Stimulated activated CD8-positive, alpha-beta memory T cell treated with anti-CD3 and anti-CD28 coated beads, Interleukin-2, amount 100 ng/mL, for 1 hour (primary cell): ENCODE measurements around the gene ZDHHC11B.
"Not testable (repeated sequence)": the region's sequence is repeated elsewhere in the genome, so short reads cannot be mapped to it uniquely, and the experiment has no call there.

Source experiments
- DNase-seq, 2 donors: peaks; one replicate each; pipeline ENCODE4 v3.0.0-alpha.2; 2020; ENCODE audit warnings: low read depth in 2 of 2

The ZDHHC11B gene

DNA sequence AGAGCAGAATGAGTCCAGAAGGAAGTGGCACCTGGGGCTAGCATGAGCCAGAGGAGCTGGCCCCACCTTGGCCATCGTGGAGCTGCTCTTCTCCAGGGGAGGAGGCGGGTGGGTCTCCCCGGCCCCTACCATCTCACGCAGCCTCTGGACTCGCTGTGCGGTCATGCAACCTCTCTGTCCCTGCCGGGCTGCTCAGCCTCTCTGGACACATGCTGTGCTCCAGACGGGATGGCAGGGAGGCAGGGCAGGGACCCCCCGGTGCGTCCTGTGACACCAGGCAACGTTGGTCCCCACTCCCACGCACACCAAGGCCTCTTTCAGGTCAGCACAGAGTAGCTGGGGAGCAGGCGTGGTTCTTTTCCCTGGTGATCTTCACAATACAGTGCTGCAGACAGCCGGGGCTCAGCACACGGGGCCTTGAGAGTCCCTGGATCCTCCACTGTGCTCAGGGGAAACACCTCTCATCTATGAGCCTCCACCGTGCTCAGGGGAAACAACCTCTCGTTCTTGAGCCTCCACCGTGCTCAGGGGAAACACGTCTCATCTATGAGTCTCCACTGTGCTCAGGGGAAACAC, 30.9 kb downstream of the ZDHHC11B start:
- DNase-seq: not testable (repeated sequence)

DNA sequence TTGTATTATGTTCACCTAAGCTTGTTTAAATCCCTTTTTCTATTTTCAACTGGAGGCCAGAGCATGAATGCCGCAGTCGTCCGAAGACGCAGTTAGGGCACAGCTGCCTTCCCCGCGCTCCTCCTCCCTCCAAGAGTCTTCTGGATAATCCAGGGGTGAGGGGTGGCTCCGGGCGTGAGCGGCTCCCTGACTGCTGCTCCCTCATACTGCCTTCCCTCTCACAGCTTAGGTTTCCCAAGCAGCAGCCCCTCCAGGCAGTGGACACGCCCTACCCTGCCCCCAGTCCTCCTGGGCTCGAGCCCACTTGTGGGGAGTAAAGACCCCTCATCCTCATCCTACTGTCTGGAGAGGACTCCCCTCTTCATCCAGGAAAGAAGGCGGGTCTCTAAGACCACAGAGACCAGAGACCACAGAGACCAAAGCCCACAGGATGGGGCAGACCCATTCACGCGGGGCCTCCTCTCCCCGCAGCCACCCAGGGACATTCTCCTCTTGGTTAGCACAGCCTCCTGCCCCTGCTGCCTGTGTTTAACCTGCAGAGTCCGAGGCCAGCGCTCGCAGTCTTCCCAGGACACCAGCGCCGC, 31.9 kb downstream of the ZDHHC11B start:
- not testable (repeated sequence) for DNase-seq

DNA sequence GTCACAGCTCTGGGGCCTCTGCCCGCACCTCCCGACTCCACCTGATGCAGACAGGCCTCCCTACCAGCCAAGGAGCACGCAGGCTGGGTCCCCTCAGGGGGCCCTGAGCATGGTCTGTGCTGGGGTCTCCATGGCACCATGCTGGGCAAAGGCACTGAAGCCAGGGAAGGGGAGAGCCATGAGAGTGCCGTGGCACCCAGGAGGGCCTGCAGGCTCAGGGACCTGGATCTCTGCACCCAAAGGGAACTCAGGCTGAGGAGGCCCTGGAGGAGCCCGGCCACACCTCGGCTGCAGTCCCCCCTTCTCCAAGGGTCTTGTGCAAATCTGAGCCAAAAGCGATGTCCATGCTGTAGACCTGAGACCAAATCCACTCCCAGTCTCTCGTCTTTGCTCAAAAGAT, 32.5 kb downstream of the ZDHHC11B start:
- not testable (repeated sequence) for DNase-seq

DNA sequence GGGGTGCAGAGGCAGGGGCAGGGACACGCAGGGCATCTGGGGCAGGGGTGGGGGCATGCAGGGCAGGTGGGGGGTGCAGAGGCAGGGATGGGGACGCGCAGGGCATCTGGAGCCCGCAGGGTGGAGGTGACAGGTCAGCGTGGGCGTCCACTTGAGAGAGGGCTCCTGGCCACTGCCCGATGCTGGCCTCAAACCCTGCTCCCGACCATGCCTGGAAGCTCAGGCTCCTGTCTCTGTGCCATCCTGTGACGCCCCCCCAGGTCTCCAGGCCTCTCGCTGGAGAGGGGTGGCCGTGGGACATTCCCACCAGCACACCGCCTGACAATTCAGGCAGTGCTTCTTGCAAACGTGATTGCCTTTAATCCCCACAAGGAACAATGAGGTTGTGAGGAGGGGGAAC, 33.0 kb downstream of the ZDHHC11B start:
- no peak for DNase-seq

DNA sequence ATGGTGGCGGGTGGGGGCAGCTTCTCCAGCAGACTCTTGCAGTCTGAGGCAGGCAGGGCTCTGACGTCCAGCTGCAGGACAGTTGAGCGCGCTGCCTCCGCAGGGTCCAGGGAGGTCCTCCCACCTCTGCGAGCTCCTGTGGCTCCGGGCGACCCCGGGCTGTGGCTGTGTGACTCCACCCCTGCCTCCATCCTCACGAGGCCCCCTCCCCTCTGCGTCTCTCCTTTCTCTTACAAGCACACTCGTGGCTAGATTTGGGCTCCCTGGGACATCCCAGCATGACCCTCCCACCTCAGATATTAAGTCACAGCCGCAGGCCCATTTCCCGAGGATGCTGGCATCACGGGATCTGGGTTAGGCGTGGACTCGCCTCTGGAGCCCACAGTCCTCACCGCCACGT, 34.3 kb downstream of the ZDHHC11B start:
- DNase-seq: not testable (repeated sequence)

DNA sequence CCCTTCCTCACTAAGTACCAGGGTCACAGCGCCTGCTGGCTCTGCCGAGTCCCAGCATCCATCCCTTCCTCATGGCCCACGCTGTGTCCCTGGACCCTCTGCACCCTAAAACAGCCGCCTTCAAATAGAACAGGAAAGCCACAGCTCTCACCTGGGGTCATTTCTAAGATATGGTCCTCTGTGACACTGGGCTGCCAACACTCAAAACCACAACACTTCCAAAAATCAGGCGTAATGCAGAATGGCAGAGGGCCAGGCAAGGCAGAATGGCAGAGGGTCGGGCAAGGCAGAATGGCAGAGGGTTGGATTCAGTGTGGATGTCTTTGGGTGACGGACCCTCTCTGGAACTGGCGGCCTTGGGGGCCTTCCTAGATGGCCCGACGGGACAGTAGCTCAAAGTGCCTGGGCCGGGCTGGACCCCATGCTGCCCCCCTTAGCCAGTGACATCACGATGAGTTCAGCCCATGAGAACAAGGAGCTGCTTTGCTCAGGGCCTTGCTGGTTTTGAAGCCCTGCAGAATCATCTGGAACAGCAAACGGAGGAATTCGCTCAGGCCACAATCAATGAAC, 35.3 kb downstream of the ZDHHC11B start:
- DNase-seq: no peak

DNA sequence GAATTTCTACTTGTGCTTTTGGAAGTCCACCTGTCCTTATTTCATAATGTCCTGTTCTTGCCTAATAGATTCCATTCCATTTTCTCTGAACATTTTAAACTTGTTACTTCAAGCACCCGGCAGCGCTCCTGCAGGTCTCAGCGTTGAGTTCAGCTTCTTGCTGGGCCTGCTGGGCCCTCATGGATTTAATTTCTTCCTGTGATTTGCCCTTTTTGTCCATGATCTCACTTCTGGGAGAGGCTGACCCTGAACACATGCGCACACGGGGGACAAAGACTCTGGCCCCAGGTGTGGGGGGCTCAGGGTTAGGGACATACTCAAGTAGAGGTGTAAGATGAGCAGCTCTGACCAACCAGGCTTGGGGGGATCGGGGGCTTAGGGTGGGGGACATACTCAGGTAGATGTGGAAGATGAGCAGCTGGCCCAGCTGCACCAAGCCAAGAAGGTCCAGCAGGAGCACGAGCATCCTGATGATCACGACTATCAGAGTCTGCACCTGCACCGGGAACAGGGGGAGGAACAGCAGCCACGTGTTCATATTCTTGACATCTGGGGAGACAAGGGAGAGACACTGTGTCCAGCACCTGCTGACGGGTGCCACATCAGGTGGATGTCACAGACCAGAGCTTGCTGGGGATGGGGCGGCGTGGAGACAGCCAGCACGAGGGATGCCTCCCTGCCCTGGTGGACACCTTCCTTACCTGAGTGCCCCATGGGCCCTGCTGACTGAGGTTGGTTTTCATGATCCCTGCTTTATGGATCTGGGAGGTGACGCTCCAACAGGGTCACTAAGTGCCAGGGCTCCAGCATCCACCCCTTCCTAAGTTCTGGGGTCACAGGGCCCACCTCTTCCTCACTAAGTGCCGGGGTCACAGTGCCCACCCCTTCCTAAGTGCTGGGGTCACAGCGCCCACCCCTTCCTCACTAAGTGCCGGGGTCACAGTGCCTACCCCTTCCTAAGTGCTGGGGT, 36.2 kb downstream of the ZDHHC11B start:
- DNase-seq: not testable (repeated sequence)

DNA sequence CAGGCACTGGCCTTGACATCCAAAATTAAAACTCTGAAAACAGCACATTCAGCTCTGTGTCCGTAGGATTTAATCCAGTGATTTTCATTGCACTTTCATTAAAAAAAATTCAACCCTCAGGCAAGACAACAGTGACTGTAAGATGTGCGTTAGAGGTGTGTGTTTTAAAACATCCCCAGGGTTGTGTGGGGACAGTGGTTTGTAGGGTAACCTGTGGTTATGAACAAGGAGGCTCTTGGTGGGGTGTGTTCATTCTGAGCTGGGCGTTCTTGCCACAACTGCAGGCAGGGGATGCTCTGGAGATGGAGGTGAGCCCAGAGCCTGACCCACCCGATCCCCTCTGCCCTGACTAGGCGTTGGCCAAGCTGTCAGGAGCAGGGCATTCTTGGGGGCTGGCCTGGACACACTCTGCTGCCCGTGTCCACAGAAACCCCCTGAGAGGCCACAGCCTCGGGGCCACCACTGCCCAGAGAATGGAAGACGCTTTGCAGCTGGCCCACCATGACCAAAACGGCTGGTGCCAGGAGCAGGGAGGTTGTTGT, 37.2 kb downstream of the ZDHHC11B start:
- not testable (repeated sequence) for DNase-seq

DNA sequence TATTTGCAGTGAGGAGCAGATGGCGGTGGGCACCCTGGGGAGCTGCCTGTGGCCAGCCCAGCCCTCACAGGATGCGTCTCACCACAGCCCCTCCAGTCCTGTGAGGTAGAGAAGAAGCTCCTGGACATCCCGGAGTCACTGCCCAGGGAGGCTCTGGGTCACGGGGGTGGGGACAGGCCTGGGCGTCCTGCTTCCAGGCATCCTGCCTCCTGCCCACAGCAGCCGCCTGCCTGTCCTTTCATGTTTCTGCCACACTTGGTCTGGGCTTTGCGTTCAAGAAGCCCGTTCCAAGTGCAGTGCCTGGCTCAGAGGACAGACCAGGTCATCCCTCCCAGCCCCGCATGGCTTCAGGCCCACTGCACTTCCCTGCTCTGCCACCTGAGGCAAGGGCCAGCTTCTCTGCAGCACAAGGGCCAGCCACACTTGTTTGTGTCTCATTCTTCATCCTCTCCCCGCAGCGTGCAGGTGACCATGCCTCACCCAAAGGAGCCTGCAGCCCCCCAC, 38.2 kb downstream of the ZDHHC11B start:
- DNase-seq: no peak

DNA sequence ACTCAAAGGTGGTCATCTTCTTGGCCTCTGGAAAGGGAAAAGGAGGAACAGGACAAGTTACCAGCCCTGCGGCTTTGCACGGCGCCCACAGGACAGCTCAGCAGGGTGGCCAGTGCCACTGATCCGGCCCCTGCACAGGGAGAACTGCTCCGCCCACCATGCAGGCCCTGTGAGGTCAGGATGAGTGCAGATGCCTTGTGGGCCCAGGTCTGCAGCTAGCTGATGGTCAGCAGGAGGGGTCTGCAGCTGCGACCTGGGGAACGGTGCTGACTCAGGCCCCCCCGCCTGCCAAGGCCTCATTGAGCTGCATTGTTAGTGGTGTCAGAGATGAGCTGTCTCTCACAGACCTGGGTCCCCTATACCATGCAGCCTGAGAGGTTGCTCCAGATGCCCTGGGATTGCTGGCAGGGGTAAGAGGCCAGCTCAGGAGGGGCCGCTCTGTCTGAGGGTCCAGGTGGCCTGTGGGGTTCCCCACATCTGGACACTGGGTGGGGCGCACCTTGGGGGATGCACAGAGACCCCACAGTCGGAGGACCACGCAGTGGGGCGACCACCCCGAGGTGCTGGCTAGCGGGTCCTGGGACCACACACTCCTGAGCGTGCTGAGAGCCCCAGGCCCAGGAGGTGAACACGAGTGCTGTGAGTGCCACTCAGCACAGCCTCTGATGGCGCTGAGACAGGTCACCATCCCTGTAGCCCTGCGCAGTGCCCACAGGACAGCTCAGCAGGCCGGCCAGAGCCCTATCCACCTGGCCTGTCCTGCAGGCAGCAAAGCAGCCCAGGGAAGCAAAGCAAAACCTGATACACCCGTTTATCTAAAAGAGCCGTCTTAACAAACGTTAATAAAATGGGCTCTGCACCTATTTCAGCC, 39.0 kb downstream of the ZDHHC11B start:
- not testable (repeated sequence) for DNase-seq

DNA sequence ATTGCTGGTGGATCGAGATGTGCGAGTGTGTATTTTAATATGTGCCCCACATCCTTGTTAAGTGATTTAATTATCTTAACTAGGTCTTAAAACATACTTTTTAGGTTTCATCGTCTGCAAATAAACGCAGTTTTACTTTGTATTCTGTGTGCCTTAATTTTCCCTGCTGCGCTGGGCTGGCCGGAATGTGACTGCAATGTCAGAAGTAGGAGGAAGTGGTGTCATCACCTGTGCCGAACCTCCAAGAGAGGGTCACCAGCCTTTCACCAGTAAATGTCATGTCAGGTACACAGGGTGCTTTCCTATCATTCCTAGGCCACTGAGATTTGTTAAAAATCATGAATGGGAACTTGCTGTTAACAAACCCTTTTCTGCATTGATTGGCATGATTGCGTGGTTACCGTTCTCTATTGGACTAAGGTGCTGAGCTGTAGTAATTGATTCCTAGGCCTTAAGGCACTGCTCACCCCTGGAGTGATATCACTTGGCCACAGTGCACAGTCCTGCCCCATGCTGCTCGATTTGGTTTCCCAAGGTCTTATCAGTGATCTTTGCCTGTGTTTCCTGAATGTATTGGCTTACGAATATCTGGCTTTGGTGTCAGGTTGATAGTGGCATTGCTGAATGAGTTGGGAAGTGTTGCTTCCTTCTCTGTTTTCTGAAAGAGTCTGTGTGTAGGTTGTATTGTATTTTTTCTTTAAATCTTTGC, 40.7 kb downstream of the ZDHHC11B start:
- not testable (repeated sequence) for DNase-seq

DNA sequence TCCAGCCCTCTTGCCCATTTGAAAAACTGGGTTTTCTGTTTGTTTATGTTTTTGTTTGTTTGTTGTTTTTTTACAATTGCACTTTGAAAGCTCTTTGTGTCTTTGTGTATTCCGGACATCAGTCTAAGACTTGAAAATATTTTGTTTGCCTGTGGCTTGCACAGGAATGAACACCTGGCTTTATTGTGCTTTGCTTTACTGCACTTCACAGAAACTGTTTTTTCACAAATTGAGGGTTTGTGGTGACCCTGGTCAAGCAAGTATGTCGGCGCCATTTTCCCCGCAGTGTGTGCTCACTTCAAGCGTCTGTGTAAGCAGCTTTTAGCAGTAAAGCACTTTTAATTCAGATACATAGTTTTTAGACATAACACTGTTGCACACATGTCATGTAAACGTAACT, 42.3 kb downstream of the ZDHHC11B start:
- not testable (repeated sequence) for DNase-seq

DNA sequence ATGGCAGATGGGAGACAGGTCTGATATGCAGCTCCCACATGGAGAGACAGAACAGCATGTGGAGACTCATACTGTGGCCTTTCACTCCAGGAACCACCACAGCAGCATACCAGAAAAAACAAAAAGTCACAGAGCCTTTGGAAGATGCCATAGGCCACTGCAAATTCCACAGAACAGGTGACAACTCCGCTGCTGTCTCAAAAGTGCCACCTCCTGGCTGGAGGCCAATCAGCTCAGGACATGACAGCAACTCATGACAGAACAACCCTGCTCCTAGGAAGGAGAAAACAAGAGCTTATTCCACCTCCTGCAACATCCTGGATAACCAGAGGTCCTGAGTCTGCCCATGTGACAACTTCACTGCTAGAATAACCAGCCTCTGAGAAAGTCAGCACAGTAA, 50.4 kb downstream of the ZDHHC11B start:
- not testable (repeated sequence) for DNase-seq

DNA sequence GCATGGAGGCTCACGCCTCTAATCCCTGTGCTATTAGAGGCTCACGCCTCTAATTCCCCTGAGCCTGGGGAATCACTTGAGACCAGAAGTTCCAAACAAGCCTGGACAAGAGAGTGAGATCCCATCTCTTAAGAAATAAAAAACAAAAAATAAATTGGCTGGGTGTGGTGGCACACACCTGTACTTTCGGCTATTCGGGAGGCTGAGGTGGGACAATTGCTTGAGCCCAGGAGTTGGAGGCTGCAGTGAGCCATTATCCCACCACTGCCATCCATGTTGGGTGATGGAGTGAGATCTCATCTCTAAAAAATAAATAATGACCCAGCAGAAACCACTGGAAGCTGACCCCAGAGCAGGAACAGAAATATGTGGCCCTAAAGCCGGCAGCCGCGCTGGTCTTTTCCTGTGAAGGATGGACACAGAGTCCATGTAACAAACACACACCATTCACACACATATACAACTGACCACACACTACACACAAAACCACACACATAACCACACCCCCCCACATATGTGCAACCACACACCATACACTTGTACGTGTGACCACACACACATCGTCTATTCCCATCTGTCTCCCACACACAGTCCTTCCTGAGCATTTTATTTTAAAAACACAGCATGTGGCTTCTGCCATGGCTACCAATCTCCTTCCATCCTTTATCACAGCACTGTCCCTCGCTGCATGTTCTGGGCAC, 51.6 kb downstream of the ZDHHC11B start:
- DNase-seq: not testable (repeated sequence)

DNA sequence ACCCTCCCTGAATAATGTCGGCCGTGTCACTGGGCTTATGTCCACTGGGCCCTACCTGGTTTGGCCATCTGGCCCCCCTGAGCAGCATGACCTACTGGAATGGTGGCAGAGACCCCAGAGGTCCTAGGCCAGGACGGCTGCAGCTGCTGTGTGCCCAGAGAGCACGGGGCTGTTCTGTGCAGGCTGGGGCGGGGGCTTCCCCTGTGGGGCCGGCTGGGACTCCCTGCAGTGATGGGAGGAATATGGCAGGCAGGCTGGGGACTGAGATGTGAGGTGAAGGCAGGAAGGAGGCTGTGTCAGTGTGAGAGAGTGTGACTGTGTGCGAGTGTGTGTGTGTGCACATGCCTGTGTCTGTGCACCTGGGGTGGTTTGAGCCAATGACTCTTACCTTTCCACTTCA, 55.3 kb downstream of the ZDHHC11B start:
- not testable (repeated sequence) for DNase-seq

DNA sequence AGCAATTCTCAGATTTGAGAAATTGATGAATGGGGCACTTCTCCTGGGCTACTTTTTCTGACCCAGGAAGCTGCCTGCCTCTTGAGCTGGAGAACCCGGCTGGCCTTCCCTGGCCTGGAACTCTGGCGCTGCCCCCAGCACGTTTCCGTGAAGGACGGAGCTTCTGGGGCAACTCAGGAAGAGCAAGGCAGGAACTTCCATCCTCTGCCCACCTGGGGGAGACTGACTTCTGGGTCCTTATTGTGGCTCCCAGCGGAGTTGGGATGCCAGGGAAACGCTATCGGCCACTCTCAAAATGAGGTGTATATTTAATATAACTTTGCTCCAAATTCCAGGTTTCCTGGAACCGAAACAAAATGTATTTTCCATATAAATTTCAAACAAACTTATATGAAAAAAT, 57.4 kb downstream of the ZDHHC11B start:
- DNase-seq: not testable (repeated sequence)

DNA sequence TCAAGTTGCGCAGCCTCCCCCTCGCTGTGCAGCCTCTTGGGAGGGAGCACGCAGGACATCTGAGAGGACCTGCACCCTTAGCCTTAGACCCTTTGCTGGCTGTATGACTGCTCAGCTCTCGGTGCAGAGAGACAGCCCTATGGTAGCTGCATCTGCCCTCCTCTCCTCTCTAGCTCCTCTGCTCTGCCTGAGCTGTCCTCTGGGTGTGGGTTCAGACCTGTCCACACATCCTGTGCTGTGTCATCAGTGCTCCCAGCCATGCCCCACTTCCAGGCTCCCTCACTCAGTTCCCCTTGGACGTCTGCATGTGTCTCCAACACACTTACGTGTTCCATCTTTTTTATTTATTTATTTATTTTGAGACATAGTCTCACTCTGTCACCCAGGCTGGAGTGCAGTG, 60.7 kb downstream of the ZDHHC11B start:
- not testable (repeated sequence) for DNase-seq

DNA sequence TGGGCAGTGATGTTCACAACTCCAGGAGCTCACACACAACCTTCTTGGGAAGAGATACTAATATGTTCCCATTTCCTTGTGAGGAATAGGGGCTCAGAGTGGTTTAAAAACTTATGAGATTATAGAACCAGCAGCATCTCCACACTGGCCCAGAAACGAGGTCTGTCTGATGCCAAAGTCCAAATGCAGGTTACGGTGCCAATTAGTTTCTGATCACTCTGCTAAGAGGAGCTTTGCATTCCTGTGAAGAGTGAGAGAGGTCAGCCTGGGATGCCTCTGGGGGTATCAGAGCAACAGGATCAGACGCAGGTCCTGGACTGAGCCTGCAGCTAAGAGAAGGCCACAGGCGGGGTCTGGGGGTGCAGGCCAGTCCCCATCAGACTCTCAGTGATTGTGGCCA, 61.2 kb downstream of the ZDHHC11B start:
- not testable (repeated sequence) for DNase-seq

DNA sequence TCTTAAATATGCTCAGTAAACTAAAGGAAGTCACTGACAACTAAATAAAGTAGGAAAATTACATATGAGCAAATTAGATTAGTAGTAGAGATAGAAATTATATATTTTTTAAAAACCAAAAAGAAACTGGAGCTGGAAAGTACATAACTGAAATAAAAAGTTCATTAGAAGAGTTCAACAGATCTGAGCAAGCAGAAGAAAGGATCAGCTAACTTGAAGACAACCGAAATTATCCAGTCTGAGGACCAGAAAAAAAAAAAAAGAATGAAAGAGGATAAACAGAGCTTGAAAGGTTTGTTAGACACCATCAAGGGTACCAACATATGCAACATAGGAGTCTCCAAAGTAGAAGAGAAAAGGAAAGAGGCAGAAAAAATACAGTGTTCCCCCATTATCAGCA, 65.2 kb downstream of the ZDHHC11B start:
- not testable (repeated sequence) for DNase-seq

DNA sequence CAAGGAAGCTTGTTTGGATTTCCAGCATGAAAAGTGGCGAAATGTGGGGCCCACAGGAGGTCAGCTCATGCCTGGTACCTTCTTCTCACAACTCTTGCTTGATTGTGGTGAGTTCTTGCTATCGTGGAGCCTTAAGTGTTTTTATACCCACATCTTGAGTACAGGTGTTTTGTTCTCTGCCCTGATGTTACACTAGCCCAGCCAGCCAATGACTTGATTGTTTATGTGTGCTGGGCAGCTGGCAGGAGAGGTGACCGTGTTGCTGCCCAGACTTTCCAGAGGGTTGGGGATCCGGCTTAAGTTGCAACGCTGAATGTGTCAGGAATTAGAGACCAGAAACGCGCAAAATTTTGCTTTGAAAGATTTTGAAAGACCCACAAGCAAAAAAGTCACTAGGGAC, 67.4 kb downstream of the ZDHHC11B start:
- DNase-seq: no peak
